HG02840 (cell line): ENCODE results near the gene NADSYN1.
"Not testable (repeated sequence)": the region's sequence is repeated elsewhere in the genome, so short reads cannot be mapped to it uniquely, and the experiment has no call there.

Experiments used
- ATAC-seq: cut with Tn5 transposase; IDR thresholded peaks from one replicate; pipeline ENCODE4 v1.9.1; 2021; ENCODE audit warnings: mild to moderate bottlenecking, moderate library complexity, moderate number of reproducible peaks; ENCODE audit not compliant: unreplicated experiment, low FRiP score

Gene NADSYN1

GRCh38 chr11:71505781-71506180, 52.8 kb downstream of the NADSYN1 start:
- ATAC-seq: no peak

DNA sequence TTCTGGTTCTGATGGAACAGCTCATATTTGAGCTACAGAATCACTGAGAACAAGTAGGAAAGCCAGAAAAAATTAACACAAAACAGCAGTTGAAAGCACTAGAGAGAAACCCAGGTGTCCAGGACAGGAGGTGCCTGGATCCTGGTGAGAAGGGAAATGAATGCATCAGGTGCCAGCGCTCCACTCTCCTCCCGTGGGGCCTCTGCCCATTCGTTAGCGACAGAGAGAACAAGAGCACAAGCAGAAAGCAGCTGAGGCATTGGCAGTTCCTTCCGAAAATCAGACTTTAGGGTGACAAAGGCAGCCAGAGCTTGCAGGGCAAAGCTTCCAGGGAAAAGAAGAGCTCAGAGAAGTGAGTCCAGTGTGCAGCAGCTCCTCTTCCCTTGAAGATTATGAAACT, 54.1 kb downstream of the NADSYN1 start:
- ATAC-seq: no peak

DNA sequence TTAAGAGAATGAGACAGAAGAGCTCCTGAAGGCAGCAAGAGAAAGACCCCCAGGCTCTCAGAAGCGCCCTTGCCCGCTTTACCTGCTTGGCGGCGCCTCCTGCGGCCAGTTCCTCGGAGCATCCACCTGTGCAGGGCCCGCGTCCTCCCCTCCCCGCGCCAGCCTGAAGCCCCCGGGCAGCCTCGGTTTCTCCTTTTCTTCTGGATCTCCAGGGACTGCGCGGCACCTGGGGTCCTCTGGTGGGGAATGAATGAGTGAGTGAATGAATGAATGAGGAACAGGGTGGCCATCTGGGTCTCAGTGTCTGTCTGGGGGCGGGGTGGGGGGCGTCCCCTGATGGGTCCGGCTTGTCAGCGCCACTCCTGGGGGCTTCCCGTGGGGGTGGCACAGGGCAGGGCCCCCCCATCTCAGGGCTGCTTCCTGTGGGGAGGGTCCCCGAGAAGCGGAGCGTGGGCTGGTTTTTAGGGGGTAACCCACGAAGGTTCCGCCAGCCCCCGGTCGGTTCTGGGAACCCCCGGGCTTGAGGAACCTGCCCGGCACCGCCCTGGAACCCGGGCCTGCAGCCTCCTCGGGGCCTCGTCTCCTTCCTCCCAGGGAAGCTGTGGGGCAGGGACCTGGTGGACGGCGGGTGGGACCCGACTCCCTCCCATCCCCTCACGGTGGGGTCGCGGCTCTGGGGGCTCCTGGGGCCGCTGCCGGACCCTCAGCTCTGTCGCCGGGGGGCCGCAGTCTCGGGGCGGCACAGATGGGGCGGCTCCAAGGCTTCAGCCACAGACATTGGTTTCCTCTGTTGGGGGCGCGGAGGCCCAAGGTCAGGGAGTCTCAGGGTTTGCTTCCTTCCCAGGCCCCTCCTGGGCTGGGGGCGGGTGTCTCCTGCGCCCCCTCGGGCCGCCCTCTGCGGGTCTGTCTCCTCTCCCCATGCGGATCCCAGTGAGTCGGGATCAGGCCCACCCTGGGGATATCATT, 65.8 kb downstream of the NADSYN1 start:
- ATAC-seq: no peak

DNA sequence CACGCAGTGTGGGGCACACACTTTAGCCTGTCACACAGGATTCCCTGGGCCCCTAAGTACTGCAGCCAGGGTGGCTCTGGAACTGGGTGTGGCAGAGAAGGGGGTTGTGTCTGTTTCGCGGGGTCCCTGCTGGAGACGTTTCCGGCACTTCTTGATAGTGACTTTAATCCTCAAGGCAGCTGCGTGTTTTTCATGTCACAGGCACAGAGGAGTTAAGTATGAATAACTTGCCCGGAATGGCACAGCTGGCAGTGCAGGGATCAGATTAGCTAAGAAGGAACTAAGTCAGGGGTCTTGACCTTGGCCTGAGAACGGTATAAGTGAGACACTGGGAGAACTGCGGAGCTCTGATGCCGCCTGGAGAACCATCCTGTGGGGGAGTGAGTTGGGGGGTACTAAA, 66.5 kb downstream of the NADSYN1 start:
- ATAC-seq: no peak

GRCh38 chr11:71525188-71525937, 72.4 kb downstream of the NADSYN1 start:
- no peak for ATAC-seq

GRCh38 chr11:71525938-71526495, 73.0 kb downstream of the NADSYN1 start:
- ATAC-seq: no peak

GRCh38 chr11:71526796-71527575, 74.0 kb downstream of the NADSYN1 start, which contains the start of gene KRTAP5-7:
Gene KRTAP5-7, plus strand, starts transcription at chr11:71527267. Its CDS starts 34 bp downstream, at chr11:71527301.
- ATAC-seq: not testable (repeated sequence)

DNA sequence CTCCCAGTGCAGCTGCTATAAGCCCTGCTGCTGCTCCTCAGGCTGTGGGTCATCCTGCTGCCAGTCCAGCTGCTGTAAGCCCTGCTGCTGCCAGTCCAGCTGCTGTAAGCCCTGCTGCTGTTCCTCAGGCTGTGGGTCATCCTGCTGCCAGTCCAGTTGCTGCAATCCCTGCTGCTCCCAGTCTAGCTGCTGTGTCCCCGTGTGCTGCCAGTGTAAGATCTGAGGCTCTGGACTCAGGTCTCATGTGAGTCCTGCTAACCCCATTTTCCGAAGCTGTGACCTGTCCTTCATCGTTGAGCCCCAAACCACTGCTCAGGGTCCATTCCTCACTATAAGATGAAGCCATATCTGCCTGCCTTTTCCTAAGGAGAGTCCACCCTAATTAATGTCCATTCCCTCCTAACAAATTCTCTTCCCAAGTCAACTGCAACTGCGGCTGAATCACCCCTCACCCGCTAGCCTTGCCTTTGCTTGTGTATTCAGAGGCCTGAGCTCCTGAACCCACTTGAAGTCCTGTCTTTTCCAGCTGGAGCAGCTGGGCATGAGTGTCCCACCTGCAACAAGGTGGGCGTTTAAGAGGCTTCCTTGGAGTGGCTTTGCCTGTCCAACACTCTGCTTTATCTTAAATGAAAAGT, 74.7 kb downstream of the NADSYN1 start:
- ATAC-seq: no peak

DNA sequence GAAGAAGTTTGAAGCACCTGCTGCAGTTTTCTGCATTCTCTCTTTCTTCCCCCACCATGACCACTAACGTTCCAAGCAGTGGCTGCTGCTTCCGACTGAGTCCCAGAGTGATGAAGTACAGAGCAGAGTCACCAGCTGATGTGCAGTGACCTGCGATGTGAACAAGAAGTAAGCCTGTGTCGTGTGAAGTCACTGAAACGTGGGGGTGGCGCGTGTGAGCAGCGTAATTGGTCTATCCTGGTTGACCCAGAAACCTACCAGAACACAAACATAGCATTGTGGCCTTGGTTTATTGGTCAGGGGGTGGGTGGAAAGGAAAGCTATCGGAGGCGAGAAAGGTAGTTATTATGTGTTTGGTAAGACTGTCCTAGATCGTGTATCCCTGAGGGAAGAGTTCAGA, 77.6 kb downstream of the NADSYN1 start:
- no peak for ATAC-seq

GRCh38 chr11:71532036-71532610, 79.1 kb downstream of the NADSYN1 start:
- ATAC-seq: no peak

DNA sequence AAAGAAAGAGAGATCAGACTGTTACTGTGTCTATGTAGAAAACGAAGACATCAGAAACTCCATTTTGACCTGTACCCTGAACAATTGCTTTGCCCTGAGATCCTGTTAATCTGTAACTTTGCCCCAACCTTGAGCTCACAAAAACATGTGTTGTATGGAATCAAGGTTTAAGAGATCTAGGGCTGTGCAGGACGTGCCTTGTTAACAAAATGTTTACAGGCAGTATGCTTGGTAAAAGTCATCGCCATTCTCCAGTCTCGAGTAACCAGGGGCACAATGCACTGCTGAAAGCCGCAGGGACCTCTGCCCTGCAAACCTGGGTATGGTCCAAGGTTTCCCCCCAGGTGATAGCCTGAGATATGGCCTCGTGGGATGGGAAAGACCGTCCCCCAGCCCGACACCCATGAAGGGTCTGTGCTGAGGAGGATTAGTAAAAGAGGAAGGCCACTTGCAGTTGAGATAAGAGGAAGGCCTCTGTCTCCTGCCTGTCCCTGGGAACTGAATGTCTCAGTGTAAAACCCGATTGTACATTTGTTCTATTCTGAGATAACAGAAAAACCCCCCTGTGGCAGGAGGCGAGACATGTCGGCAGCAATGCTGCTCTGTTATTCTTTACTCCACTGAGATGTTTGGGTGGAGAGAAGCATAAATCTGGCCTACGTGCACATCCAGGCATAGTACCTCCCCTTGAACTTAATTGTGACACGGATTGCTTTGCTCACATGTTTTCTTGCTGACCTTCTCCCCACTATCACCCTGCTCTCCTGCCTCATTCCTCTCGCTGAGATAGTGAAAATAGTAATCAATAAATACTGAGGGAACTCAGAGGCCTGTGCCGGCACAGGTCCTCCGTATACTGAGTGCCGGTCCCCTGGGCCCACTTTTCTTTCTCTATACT, 82.0 kb downstream of the NADSYN1 start:
- ATAC-seq: not testable (repeated sequence)

- ATAC-seq: no peak
Measured at GRCh38 chr11:71535825-71536224, 82.8 kb downstream of the NADSYN1 start.

DNA sequence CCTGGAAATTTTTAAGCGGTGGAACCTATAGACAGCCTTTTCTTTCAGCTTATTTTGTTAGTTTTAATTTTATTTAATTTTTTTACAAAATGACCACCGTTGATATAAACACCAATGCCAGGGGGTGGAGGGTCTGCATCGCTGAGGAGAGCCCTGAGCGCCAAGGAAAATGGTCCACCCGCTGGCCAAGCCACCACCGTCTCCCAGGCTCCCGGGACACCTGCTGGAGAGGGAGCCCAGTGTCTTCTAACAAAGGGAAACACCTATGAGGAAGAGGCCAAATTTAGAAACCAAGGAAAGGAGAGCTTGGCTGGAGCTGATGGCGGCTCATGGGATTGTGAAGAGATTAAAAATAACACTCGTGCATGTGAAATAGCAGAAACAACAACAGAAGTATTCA, 84.5 kb downstream of the NADSYN1 start:
- no peak for ATAC-seq

DNA sequence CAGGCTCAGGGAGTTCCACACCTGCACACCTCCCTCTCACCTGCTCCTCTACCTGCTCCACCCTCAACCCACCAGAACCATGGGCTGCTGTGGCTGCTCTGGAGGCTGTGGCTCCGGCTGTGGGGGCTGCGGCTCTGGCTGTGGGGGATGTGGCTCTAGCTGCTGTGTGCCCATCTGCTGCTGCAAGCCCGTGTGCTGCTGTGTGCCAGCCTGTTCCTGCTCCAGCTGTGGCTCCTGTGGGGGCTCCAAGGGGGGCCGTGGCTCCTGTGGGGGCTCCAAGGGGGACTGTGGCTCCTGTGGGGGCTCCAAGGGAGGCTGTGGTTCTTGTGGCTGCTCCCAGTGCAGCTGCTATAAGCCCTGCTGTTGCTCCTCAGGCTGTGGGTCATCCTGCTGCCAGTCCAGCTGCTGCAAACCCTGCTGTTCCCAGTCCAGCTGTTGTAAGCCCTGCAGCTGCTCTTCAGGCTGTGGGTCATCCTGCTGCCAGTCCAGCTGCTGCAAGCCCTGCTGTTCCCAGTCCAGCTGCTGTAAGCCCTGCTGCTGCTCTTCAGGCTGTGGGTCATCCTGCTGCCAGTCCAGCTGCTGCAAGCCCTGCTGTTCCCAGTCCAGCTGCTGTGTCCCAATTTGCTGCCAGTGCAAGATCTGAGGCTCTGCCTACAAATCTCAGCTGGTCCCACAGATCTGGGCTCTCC, 85.1 kb downstream of the NADSYN1 start, which contains the start of gene KRTAP5-8:
Gene KRTAP5-8, plus strand, starts transcription at position 49 of the 689 bp plus-strand sequence. Its CDS starts 31 bp downstream, at position 80.
- not testable (repeated sequence) for ATAC-seq

DNA sequence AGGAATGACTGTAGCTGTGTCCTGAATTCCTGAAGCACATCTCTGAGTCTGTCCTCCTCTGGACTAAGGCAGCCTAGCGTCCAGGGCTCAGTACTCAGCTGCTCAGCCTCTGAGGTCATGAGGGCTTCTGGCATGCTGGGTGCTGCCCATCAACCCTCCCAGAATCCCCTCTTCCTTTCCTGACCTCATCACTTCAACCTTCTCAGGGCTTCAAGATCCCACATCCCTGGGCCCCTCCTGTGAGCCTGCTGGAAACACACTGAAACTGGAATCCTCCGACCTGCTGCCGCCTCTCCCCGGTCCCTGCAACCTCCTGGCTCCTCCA, 85.6 kb downstream of the NADSYN1 start:
- ATAC-seq: no peak

GRCh38 chr11:71539017-71539416, 86.0 kb downstream of the NADSYN1 start:
- no peak for ATAC-seq

DNA sequence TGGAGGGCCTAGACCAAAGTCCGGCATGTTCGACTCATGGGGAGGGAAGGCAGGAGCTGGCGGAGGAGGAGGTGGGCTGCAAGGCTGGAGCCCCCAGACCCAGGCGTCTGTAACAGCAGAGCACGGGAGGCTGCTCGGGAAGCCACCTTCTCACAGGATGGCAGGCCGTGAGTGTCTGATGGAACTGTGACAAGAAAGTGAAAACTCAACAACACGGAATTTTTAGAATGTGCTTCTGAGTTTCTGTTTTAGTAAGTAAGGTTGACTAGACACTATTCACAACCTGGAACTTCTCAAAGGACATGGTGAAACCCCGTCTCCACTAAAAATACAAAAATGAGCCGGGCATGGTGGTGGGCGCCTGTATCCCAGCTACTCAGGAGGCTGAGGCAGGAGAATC, 87.0 kb downstream of the NADSYN1 start:
- not testable (repeated sequence) for ATAC-seq
